BLaER1 (cell line): ENCODE measurements around the gene SEMA6B.
A peak's percentile ranks its signal among the peaks of the same experiment; 100 is the strongest.

Experiments used
- H3K27ac ChIP-seq: shearing (Covaris generic); formaldehyde crosslinking; 2 replicates; pipeline ENCODE4 v1.8.1; 2022
- H3K27me3 ChIP-seq: shearing (Covaris generic); formaldehyde crosslinking; 2 replicates; pipeline ENCODE4 v1.8.1; 2022
- H3K36me3 ChIP-seq: shearing (Covaris generic); formaldehyde crosslinking; 2 replicates; pipeline ENCODE4 v1.8.1; 2022
- H3K4me1 ChIP-seq: shearing (Covaris generic); formaldehyde crosslinking; 2 replicates; pipeline ENCODE4 v1.8.1; 2022
- H3K4me2 ChIP-seq: shearing (Covaris generic); formaldehyde crosslinking; 2 replicates; pipeline ENCODE4 v1.8.1; 2022
- H3K4me3 ChIP-seq: shearing (Covaris generic); formaldehyde crosslinking; 2 replicates; pipeline ENCODE4 v1.8.1; 2022
- H3K9ac ChIP-seq: shearing (Covaris generic); formaldehyde crosslinking; 2 replicates; pipeline ENCODE4 v1.8.1; 2022
- H3K9me3 ChIP-seq: shearing (Covaris generic); formaldehyde crosslinking; 2 replicates; pipeline ENCODE4 v1.8.1; 2022
- H4K20me1 ChIP-seq: shearing (Covaris generic); formaldehyde crosslinking; 2 replicates; pipeline ENCODE4 v1.8.1; 2022
- Cebpa-rat ChIP-seq: shearing (Covaris generic); IDR thresholded peaks from 2 replicates; pipeline ENCODE4 v1.8.1; 2022

Gene SEMA6B

GRCh38 chr19:4521170-4521887 lies 38.2 kb downstream of the SEMA6B start:
- Histone ChIP-seq H3K9ac (0 out of 2 replicates have a peak overlapping the region, but pooled peaks have one; percentile 14), H3K27ac (no peak overlapping the region), H3K4me2 (no peak overlapping the region; the same call in 1 of the 2 replicates), H3K4me3 (no peak overlapping the region), H3K36me3 (no peaks in the 10 kb centered on the region), H4K20me1 (no peaks in the 10 kb centered on the region), H3K27me3 (no peaks in the 10 kb centered on the region), H3K9me3 (no peaks in the 10 kb centered on the region), H3K4me1 (peaks cover 33% of the 10 kb centered on the region)
- TF ChIP-seq Cebpa-rat, result no peak

- no peak overlapping the region for H3K27ac ChIP-seq
- H3K9ac ChIP-seq, result no peak overlapping the region
- H4K20me1 ChIP-seq, result no peaks in the 10 kb centered on the region
- H3K4me1 ChIP-seq, result peaks cover 43% of the 10 kb centered on the region
- no peak overlapping the region for H3K4me2 ChIP-seq
- H3K36me3 ChIP-seq, result no peaks in the 10 kb centered on the region
- H3K4me3 ChIP-seq, result no peak overlapping the region
- H3K9me3 ChIP-seq, result no peaks in the 10 kb centered on the region
- no peak for TF ChIP-seq Cebpa-rat
- H3K27me3 ChIP-seq, result no peaks in the 10 kb centered on the region
Observed at GRCh38 chr19:4519521-4520277, 39.8 kb downstream of the SEMA6B start.

- Histone ChIP-seq H3K9me3 (no peaks in the 10 kb centered on the region), H3K4me2 (no peak overlapping the region), H3K4me1 (peaks cover 43% of the 10 kb centered on the region), H3K27me3 (no peaks in the 10 kb centered on the region), H3K9ac (no peak overlapping the region), H3K36me3 (no peaks in the 10 kb centered on the region), H3K27ac (no peak overlapping the region), H4K20me1 (no peaks in the 10 kb centered on the region), H3K4me3 (no peak overlapping the region)
- TF ChIP-seq Cebpa-rat, result no peak
Observed at GRCh38 chr19:4519172-4519496, 40.4 kb downstream of the SEMA6B start.

- Histone ChIP-seq H3K4me3 (no peak within 1 kb of the TSS), H3K4me2 (peak within 1 kb of the TSS; percentile 50), H3K27me3 (no peaks in the 10 kb centered on the region), H3K9me3 (no peaks in the 10 kb centered on the region), H3K27ac (0 out of 2 replicates have a peak within 1 kb of the TSS, but pooled peaks have one; percentile 41), H3K9ac (0 out of 2 replicates have a peak within 1 kb of the TSS, but pooled peaks have one; percentile 19), H3K36me3 (no peaks in the 10 kb centered on the region), H3K4me1 (peaks cover 43% of the 10 kb centered on the region), H4K20me1 (no peaks in the 10 kb centered on the region)
- no peak for TF ChIP-seq Cebpa-rat
Observed at GRCh38 chr19:4518345-4519171, 40.9 kb downstream of the SEMA6B start, which contains the start of gene PLIN4. Gene PLIN4, minus strand, starts transcription at chr19:4518486. Its CDS starts 214 bp downstream, at chr19:4518272.

GRCh38 chr19:4517451-4518057 lies 41.9 kb downstream of the SEMA6B start:
- Histone ChIP-seq H3K4me2 (peak overlapping the region; percentile 50), H3K4me1 (peaks cover 42% of the 10 kb centered on the region), H3K9me3 (no peaks in the 10 kb centered on the region), H3K36me3 (no peaks in the 10 kb centered on the region), H3K4me3 (no peak overlapping the region), H3K9ac (0 out of 2 replicates have a peak overlapping the region, but pooled peaks have one; percentile 19), H4K20me1 (no peaks in the 10 kb centered on the region), H3K27me3 (no peaks in the 10 kb centered on the region), H3K27ac (0 out of 2 replicates have a peak overlapping the region, but pooled peaks have one; percentile 41)
- no peak for TF ChIP-seq Cebpa-rat

- Histone ChIP-seq H3K36me3 (no peaks in the 10 kb centered on the region), H3K4me3 (no peak overlapping the region), H3K27ac (peak overlapping the region; percentile 41; the same call in 1 of the 2 replicates), H3K27me3 (no peaks in the 10 kb centered on the region), H4K20me1 (no peaks in the 10 kb centered on the region), H3K9me3 (no peaks in the 10 kb centered on the region), H3K4me2 (peak overlapping the region; percentile 50), H3K9ac (0 out of 2 replicates have a peak overlapping the region, but pooled peaks have one; percentile 19), H3K4me1 (peaks cover 36% of the 10 kb centered on the region)
- no peak for TF ChIP-seq Cebpa-rat
Observed at GRCh38 chr19:4516939-4517300, 42.6 kb downstream of the SEMA6B start.

- Histone ChIP-seq H3K27me3 (no peaks in the 10 kb centered on the region), H3K4me1 (peaks cover 31% of the 10 kb centered on the region), H4K20me1 (no peaks in the 10 kb centered on the region), H3K9ac (no peak overlapping the region), H3K4me2 (peak overlapping the region; percentile 50), H3K4me3 (no peak overlapping the region), H3K27ac (no peak overlapping the region; the same call in 1 of the 2 replicates), H3K9me3 (no peaks in the 10 kb centered on the region), H3K36me3 (no peaks in the 10 kb centered on the region)
- no peak for TF ChIP-seq Cebpa-rat
Observed at GRCh38 chr19:4516199-4516938, 43.1 kb downstream of the SEMA6B start.

GRCh38 chr19:4515732-4516131 lies 43.8 kb downstream of the SEMA6B start:
- Histone ChIP-seq H3K36me3 (no peaks in the 10 kb centered on the region), H3K4me2 (no peak overlapping the region), H3K9ac (no peak overlapping the region), H4K20me1 (no peaks in the 10 kb centered on the region), H3K27ac (no peak overlapping the region), H3K4me1 (peaks cover 29% of the 10 kb centered on the region), H3K4me3 (no peak overlapping the region), H3K9me3 (no peaks in the 10 kb centered on the region), H3K27me3 (no peaks in the 10 kb centered on the region)
- TF ChIP-seq Cebpa-rat, result no peak

- H3K27me3 ChIP-seq, result no peaks in the 10 kb centered on the region
- no peaks in the 10 kb centered on the region for H4K20me1 ChIP-seq
- TF ChIP-seq Cebpa-rat, result no peak
- peaks cover 23% of the 10 kb centered on the region for H3K4me1 ChIP-seq
- H3K27ac ChIP-seq, result no peak overlapping the region
- H3K9ac ChIP-seq, result no peak overlapping the region
- H3K9me3 ChIP-seq, result no peaks in the 10 kb centered on the region
- H3K36me3 ChIP-seq, result no peaks in the 10 kb centered on the region
- no peak overlapping the region for H3K4me3 ChIP-seq
- no peak overlapping the region for H3K4me2 ChIP-seq
Observed at GRCh38 chr19:4513248-4513647, 46.2 kb downstream of the SEMA6B start.
